ENCODE results near the gene UBE2E3. TPM values are rescaled to one million over a fixed set of nuclear protein-coding genes. Genes with fewer than 3 reads are reported as not detected.
"Not testable (repeated sequence)": the region's sequence is repeated elsewhere in the genome, so short reads cannot be mapped to it uniquely, and the experiment has no call there.

Gene UBE2E3
- 10 to 100 TPM; 55.3 to 62.8 (median 60.5) TPM for polyA plus RNA-seq
- long read RNA-seq, donor 1: 0 reads
- long read RNA-seq, donor 2, transcript UBE2E3-202 (6 exons, 1,570 nt): major isoform, 11 of 11 reads
- long read RNA-seq, donor 2, partial matches to known transcripts: 0 of 11 reads
- long read RNA-seq, donor 2, other reads (novel, unspliced or antisense): 0 of 11 reads
- long read RNA-seq, donor 3, transcript UBE2E3-202 (6 exons, 1,570 nt): major isoform, 11 of 34 reads
- long read RNA-seq, donor 3, partial matches to known transcripts: 21 of 34 reads
- long read RNA-seq, donor 3, other reads (novel, unspliced or antisense): 0 of 34 reads
- long read RNA-seq, donor 4: 0 reads
- long read RNA-seq, donor 5, transcript UBE2E3-202 (6 exons, 1,570 nt): major isoform, 8 of 8 reads
- long read RNA-seq, donor 5, partial matches to known transcripts: 0 of 8 reads
- long read RNA-seq, donor 5, other reads (novel, unspliced or antisense): 0 of 8 reads
- long read RNA-seq, donor 6, transcript UBE2E3-202 (6 exons, 1,570 nt): major isoform, 12 of 22 reads
- long read RNA-seq, donor 6, partial matches to known transcripts: 9 of 22 reads
- long read RNA-seq, donor 6, other reads (novel, unspliced or antisense): 0 of 22 reads
- long read RNA-seq, donor 7: 0 reads
- long read RNA-seq, donor 8, partial matches to known transcripts: 0 of 3 reads
- long read RNA-seq, donor 8, other reads (novel, unspliced or antisense): 0 of 3 reads
- long read RNA-seq, donor 9, partial matches to known transcripts: 0 of 6 reads
- long read RNA-seq, donor 9, other reads (novel, unspliced or antisense): 0 of 6 reads
- long read RNA-seq, donor 10, transcript UBE2E3-202 (6 exons, 1,570 nt): major isoform, 22 of 63 reads
- long read RNA-seq, donor 10, partial matches to known transcripts: 29 of 63 reads
- long read RNA-seq, donor 10, other reads (novel, unspliced or antisense): 10 of 63 reads

DNA sequence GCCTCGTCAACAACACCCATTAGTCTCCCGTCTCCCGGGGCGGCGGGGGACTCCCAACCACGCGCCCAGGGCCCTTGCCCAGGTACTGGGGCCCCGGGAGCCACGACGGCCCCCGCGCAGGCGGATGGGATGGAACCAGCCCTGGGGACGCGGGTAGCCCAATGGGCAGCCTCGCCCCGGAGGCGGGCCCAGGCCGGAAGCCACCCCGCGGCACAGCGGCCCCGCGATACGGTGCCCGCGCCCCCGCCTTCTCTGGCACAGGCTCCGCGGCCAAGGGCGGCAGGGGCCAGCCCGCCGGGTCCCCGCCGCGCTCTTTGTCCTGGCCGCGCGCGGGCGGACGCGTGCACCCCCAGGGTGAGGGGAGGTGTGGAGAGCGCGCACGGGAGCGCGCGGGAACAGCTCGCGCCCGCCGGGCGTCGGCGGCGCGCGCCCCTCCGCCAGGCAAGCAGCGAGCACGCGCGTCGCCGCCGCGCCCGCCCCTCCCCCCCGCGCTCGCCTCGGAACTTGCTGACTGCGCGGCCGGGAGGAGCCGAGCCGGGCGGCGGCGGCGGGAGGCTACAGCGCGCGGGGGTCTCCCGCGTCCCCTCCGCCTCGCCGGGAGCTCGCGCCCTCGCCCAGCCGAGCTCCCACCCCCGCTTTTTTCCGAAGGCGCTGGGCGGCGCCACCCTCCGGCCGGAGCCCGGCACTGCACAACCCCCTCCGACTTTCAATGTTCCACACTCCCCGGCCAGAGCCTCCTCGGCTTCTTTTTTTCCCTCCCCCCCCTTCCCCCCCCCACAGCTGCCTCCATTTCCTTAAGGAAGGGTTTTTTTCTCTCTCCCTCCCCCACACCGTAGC, at the start of gene UBE2E3:
Gene UBE2E3, plus strand, starts transcription at position 500 of the 837 bp plus-strand sequence. CDS start 1,438 bp downstream, outside the sequence.
- peak within 1 kb of the TSS; percentile 59 to 92 (median 87) for H3K4me3 ChIP-seq (ENCODE audit: low read depth in 1 of 3, low read length in 3 of 3)
- no peaks in the 10 kb centered on the region for H3K36me3 ChIP-seq (ENCODE audit: control insufficient read depth in 3 of 3, insufficient read depth in 2 of 3, low read depth in 1 of 3, low read length in 3 of 3)
- H3K27ac ChIP-seq (ENCODE audit: low read depth in 1 of 3, low read length in 2 of 3): peak within 1 kb of the TSS; percentile 59 to 91 (median 78)
- FAIRE-seq: no peak
- no peaks in the 10 kb centered on the region for H3K27me3 ChIP-seq (ENCODE audit: control insufficient read depth in 3 of 3, insufficient read depth in 3 of 3, low read length in 3 of 3)
- H3K4me1 ChIP-seq (ENCODE audit: control insufficient read depth in 3 of 3, insufficient read depth in 2 of 3, low read depth in 1 of 3, low read length in 2 of 3): peaks cover 0 to 6% (median 0%) of the 10 kb centered on the region in 3 donors
- WGBS, 3 donors: 1% methylated on average over 70 to 106 of the region's 106 CpGs
- peak; percentile 79 to 93 for DNase-seq
- no peaks in the 10 kb centered on the region for H3K9me3 ChIP-seq (ENCODE audit: control insufficient read depth in 2 of 2, insufficient read depth in 1 of 2, low read depth in 1 of 2, low read length in 1 of 2)

DNA sequence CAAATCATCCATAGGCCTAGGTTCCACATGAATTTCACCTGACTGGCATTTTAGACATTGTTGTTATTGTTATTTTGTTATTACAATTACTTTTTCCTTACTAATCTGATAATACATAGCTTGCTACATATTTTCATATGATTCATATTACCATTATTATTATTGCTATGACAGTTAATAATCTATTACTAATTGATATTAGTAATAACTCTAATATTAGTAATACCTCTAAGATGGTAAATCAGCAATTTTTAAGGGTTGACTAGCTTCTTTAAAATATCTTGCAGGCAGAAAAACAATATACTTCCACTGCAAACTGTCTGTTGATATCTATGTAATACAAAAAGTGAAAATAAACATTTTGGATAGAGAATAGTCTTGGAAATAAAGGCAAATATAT, 48.6 kb upstream of the UBE2E3 start:
- Histone ChIP-seq H3K4me1 (ENCODE audit: control insufficient read depth in 3 of 3, insufficient read depth in 2 of 3, low read depth in 1 of 3, low read length in 2 of 3) (no peaks in the 10 kb centered on the region), H3K36me3 (ENCODE audit: control insufficient read depth in 3 of 3, insufficient read depth in 2 of 3, low read depth in 1 of 3, low read length in 3 of 3) (no peaks in the 10 kb centered on the region), H3K27me3 (ENCODE audit: control insufficient read depth in 3 of 3, insufficient read depth in 3 of 3, low read length in 3 of 3) (no peaks in the 10 kb centered on the region), H3K27ac (ENCODE audit: low read depth in 1 of 3, low read length in 2 of 3) (no peak overlapping the region), H3K9me3 (ENCODE audit: control insufficient read depth in 2 of 2, insufficient read depth in 1 of 2, low read depth in 1 of 2, low read length in 1 of 2) (no peaks in the 10 kb centered on the region), H3K4me3 (ENCODE audit: low read depth in 1 of 3, low read length in 3 of 3) (no peak overlapping the region)
- DNase-seq: no peak
- peak; percentile 41 for FAIRE-seq

DNA sequence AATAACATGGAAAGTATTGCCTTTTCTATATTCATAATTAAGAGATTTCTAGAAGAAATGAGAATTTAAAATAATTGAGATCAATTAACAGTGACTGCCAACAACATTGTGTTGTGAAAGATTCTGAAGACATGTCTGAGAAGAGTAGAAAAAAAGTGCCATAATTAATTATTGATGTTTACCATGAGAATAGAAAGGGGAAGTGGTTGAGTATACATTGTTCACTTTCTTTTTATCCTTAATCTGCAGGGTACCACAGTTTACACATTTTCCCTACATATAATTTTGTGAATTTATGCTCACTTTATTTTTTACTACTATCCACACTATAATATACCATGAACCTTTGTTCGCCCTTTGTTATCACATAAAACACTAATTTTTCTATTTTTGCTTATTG, 47.1 kb upstream of the UBE2E3 start:
- Histone ChIP-seq H3K27ac (ENCODE audit: low read depth in 1 of 3, low read length in 2 of 3) (no peak overlapping the region), H3K27me3 (ENCODE audit: control insufficient read depth in 3 of 3, insufficient read depth in 3 of 3, low read length in 3 of 3) (no peaks in the 10 kb centered on the region), H3K4me3 (ENCODE audit: low read depth in 1 of 3, low read length in 3 of 3) (no peak overlapping the region), H3K4me1 (ENCODE audit: control insufficient read depth in 3 of 3, insufficient read depth in 2 of 3, low read depth in 1 of 3, low read length in 2 of 3) (no peaks in the 10 kb centered on the region), H3K36me3 (ENCODE audit: control insufficient read depth in 3 of 3, insufficient read depth in 2 of 3, low read depth in 1 of 3, low read length in 3 of 3) (no peaks in the 10 kb centered on the region), H3K9me3 (ENCODE audit: control insufficient read depth in 2 of 2, insufficient read depth in 1 of 2, low read depth in 1 of 2, low read length in 1 of 2) (no peaks in the 10 kb centered on the region)
- no peak for FAIRE-seq
- WGBS, 3 donors: 84 to 94% (median 94%) methylated on average over 1 of the region's 1 CpG
- no peak for DNase-seq

DNA sequence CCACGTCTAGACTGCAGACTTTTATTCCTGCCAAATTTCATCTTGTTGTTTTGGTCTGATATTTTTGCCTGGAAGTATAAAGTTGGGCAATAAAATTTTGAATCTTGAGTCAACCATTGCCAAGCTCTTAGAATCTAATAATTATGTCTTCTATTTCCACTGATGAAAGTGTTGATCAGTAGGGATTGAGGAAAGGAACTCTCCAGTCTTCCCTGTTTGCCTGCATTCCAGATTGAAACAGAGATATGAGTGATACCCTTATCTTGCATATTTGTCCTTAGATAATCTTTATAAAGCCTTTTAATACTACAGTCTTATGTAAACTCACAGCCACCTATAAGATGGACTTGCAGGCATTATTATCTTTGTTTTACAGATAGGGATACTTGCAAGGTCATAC, 45.5 kb upstream of the UBE2E3 start:
- DNase-seq (no peak), FAIRE-seq (no peak)
- Histone ChIP-seq H3K36me3 (ENCODE audit: control insufficient read depth in 3 of 3, insufficient read depth in 2 of 3, low read depth in 1 of 3, low read length in 3 of 3) (no peaks in the 10 kb centered on the region), H3K4me1 (ENCODE audit: control insufficient read depth in 3 of 3, insufficient read depth in 2 of 3, low read depth in 1 of 3, low read length in 2 of 3) (no peaks in the 10 kb centered on the region), H3K9me3 (ENCODE audit: control insufficient read depth in 2 of 2, insufficient read depth in 1 of 2, low read depth in 1 of 2, low read length in 1 of 2) (no peaks in the 10 kb centered on the region), H3K27me3 (ENCODE audit: control insufficient read depth in 3 of 3, insufficient read depth in 3 of 3, low read length in 3 of 3) (no peaks in the 10 kb centered on the region), H3K27ac (ENCODE audit: low read depth in 1 of 3, low read length in 2 of 3) (no peak overlapping the region), H3K4me3 (ENCODE audit: low read depth in 1 of 3, low read length in 3 of 3) (no peak overlapping the region)
- WGBS, 3 donors: 34 to 50% (median 48%) methylated on average over 1 of the region's 1 CpG

DNA sequence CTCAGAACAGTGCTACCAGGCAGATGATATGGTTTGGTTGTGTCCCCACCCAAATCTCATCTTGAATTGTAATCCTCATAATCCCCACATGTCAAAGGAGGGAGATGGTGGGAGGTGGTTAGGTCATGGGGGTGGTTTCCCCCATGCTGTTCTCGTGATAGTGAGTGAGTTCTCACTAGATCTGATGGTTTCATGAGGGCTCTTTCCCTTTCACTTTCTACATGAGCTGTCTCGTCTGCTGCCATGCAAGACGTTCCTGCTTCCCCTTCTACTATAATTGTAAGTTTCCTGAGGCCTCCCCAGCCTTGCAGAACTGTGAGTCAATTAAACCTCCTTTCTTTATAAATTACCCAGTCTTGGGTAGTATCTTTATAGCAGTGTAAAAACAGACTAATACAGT, 42.9 kb upstream of the UBE2E3 start:
- 21 to 33% (median 22%) methylated on average over 3 of the region's 3 CpGs for WGBS, 3 donors
- H3K36me3 ChIP-seq (ENCODE audit: control insufficient read depth in 3 of 3, insufficient read depth in 2 of 3, low read depth in 1 of 3, low read length in 3 of 3); H3K9me3 ChIP-seq (ENCODE audit: control insufficient read depth in 2 of 2, insufficient read depth in 1 of 2, low read depth in 1 of 2, low read length in 1 of 2); FAIRE-seq; H3K27me3 ChIP-seq (ENCODE audit: control insufficient read depth in 3 of 3, insufficient read depth in 3 of 3, low read length in 3 of 3); H3K4me1 ChIP-seq (ENCODE audit: control insufficient read depth in 3 of 3, insufficient read depth in 2 of 3, low read depth in 1 of 3, low read length in 2 of 3); H3K27ac ChIP-seq (ENCODE audit: low read depth in 1 of 3, low read length in 2 of 3); H3K4me3 ChIP-seq (ENCODE audit: low read depth in 1 of 3, low read length in 3 of 3): not testable (repeated sequence)
- DNase-seq: peak in 1 of 2 donors; percentile 5

DNA sequence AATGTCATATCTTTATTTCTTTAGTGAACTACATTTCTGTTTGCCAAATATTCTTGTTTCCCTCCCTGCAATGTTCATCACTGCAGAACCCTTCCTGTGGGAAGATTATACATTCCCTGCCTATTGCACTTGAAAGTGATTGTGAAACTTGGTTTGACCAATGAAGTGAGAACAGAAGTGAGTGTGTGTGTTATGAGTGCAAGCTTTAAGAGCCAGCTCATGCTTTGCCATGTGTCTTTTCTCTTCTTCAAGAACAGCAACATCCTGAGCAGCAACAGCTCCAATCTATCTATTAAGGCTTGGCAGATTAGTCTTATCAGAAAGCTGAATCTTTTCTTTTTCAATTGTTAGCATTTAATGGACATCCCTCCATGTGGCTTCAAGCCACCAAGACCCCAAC, 42.0 kb upstream of the UBE2E3 start:
- FAIRE-seq (no peak), DNase-seq (no peak)
- Histone ChIP-seq H3K36me3 (ENCODE audit: control insufficient read depth in 3 of 3, insufficient read depth in 2 of 3, low read depth in 1 of 3, low read length in 3 of 3) (no peaks in the 10 kb centered on the region), H3K27me3 (ENCODE audit: control insufficient read depth in 3 of 3, insufficient read depth in 3 of 3, low read length in 3 of 3) (no peaks in the 10 kb centered on the region), H3K9me3 (ENCODE audit: control insufficient read depth in 2 of 2, insufficient read depth in 1 of 2, low read depth in 1 of 2, low read length in 1 of 2) (no peaks in the 10 kb centered on the region), H3K27ac (ENCODE audit: low read depth in 1 of 3, low read length in 2 of 3) (no peak overlapping the region), H3K4me1 (ENCODE audit: control insufficient read depth in 3 of 3, insufficient read depth in 2 of 3, low read depth in 1 of 3, low read length in 2 of 3) (no peaks in the 10 kb centered on the region), H3K4me3 (ENCODE audit: low read depth in 1 of 3, low read length in 3 of 3) (no peak overlapping the region)

GRCh38 chr2:180943275-180943674, 37.1 kb upstream of the UBE2E3 start:
- Histone ChIP-seq H3K27me3 (ENCODE audit: control insufficient read depth in 3 of 3, insufficient read depth in 3 of 3, low read length in 3 of 3) (no peaks in the 10 kb centered on the region), H3K36me3 (ENCODE audit: control insufficient read depth in 3 of 3, insufficient read depth in 2 of 3, low read depth in 1 of 3, low read length in 3 of 3) (no peaks in the 10 kb centered on the region), H3K27ac (ENCODE audit: low read depth in 1 of 3, low read length in 2 of 3) (no peak overlapping the region), H3K4me1 (ENCODE audit: control insufficient read depth in 3 of 3, insufficient read depth in 2 of 3, low read depth in 1 of 3, low read length in 2 of 3) (no peaks in the 10 kb centered on the region), H3K9me3 (ENCODE audit: control insufficient read depth in 2 of 2, insufficient read depth in 1 of 2, low read depth in 1 of 2, low read length in 1 of 2) (no peaks in the 10 kb centered on the region), H3K4me3 (ENCODE audit: low read depth in 1 of 3, low read length in 3 of 3) (no peak overlapping the region)
- 81 to 85% (median 82%) methylated on average over 1 of the region's 1 CpG for WGBS, 3 donors
- DNase-seq (no peak), FAIRE-seq (no peak)

DNA sequence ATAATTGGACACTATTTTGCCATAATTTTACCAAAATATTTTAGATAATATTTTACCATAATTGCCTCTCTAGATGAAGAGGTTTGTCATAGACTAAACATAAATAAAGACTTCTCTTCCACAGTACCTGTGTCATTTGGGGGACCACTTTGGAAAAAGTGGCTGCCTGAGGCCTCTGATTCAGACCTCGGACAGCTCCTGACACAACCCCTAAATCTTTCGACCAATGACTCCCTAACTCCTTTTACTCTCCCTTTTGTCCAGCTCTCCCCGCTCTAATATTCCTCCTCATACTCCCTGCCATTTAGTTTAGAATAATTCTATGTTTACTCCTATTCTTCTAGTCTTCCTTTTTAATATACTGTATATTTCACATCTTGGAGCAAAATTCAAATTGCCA, 36.0 kb upstream of the UBE2E3 start:
- FAIRE-seq (no peak), DNase-seq (no peak)
- no peak overlapping the region for H3K4me3 ChIP-seq (ENCODE audit: low read depth in 1 of 3, low read length in 3 of 3)
- no peak overlapping the region for H3K27ac ChIP-seq (ENCODE audit: low read depth in 1 of 3, low read length in 2 of 3)
- whole genome bisulfite sequencing, 3 donors: 90 to 91% (median 90%) methylated on average over 3 of the region's 3 CpGs
- H3K9me3 ChIP-seq (ENCODE audit: control insufficient read depth in 2 of 2, insufficient read depth in 1 of 2, low read depth in 1 of 2, low read length in 1 of 2): no peaks in the 10 kb centered on the region
- H3K4me1 ChIP-seq (ENCODE audit: control insufficient read depth in 3 of 3, insufficient read depth in 2 of 3, low read depth in 1 of 3, low read length in 2 of 3): no peaks in the 10 kb centered on the region
- no peaks in the 10 kb centered on the region for H3K36me3 ChIP-seq (ENCODE audit: control insufficient read depth in 3 of 3, insufficient read depth in 2 of 3, low read depth in 1 of 3, low read length in 3 of 3)
- H3K27me3 ChIP-seq (ENCODE audit: control insufficient read depth in 3 of 3, insufficient read depth in 3 of 3, low read length in 3 of 3): no peaks in the 10 kb centered on the region

Measured in small intestine (tissue), 16 donors.